ENCODE data around the gene SNX25.

DNA sequence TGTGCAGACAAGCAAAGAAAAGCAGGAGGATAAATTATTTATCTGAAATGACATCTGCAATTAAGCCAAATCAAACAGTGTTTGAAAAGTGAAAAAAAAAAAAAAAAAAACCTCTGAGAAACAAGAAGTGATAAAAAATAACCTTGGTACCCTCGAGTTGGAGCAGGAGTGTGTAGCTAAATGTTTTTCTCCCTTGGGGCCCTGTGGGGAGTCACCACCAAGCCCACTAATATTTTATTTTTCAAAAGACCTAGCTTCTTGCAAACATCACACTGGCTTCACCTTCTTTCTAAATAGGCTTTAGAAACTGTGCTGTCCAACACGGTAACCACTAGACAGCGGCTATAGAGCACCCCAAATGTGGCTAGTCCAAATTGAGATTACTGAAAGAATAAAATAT is 47.7 kb downstream of the SNX25 start:
- TF ChIP-seq, protein P1, sequence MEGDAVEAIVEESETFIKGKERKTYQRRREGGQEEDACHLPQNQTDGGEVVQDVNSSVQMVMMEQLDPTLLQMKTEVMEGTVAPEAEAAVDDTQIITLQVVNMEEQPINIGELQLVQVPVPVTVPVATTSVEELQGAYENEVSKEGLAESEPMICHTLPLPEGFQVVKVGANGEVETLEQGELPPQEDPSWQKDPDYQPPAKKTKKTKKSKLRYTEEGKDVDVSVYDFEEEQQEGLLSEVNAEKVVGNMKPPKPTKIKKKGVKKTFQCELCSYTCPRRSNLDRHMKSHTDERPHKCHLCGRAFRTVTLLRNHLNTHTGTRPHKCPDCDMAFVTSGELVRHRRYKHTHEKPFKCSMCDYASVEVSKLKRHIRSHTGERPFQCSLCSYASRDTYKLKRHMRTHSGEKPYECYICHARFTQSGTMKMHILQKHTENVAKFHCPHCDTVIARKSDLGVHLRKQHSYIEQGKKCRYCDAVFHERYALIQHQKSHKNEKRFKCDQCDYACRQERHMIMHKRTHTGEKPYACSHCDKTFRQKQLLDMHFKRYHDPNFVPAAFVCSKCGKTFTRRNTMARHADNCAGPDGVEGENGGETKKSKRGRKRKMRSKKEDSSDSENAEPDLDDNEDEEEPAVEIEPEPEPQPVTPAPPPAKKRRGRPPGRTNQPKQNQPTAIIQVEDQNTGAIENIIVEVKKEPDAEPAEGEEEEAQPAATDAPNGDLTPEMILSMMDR (conservative IDR thresholded peaks at IDR 0.05; ENCODE audit: low read depth, low read length) = no peak
- TF ChIP-seq EZH2 (IDR thresholded peaks at IDR 0.05; ENCODE audit: low read length, unreplicated experiment) = no peak
- no peak for TF ChIP-seq EZH2phosphoT487 (IDR thresholded peaks at IDR 0.05; ENCODE audit: borderline replicate concordance, low read length)

Measured in PC-3 (cell line).